Heart left ventricle (tissue), 16 donors: ENCODE measurements around the gene ERFL. TPM values are rescaled to one million over a fixed set of nuclear protein-coding genes. Genes with fewer than 3 reads are reported as not detected.

Experiments
- ATAC-seq, 4 donors: fragments of 200-7000 bp; cut with Tn5 transposase; one replicate each; pipeline ENCODE4 v1.9.1; 2020 to 2022; ENCODE audit warnings: moderate library complexity in 4 of 4, mild to moderate bottlenecking in 3 of 4, moderate number of reproducible peaks in 1 of 4
- DNase-seq, 5 donors: peaks; one replicate each; pipeline ENCODE4 v3.0.0-alpha.2; 2020
- H3K27ac ChIP-seq, 12 donors: fragments of 200-600 bp; sonication (generic) in 4 of 12; one replicate each; pipeline versions ENCODE4 v1.5.0 to v1.8.0; 2016 to 2022; ENCODE audit warnings: mild to moderate bottlenecking in 2 of 12
- H3K27me3 ChIP-seq, 9 donors: fragments of 200-600 bp; sonication (generic) in 2 of 9; one replicate each; pipeline versions ENCODE4 v1.5.1 to v1.8.0; 2016 to 2022; ENCODE audit warnings: mild to moderate bottlenecking in 3 of 9
- H3K36me3 ChIP-seq, 9 donors: fragments of 200-600 bp; sonication (generic) in 2 of 9; one replicate each; pipeline versions ENCODE4 v1.5.0 to v1.8.0; 2018 to 2022; ENCODE audit warnings: mild to moderate bottlenecking in 2 of 9
- H3K4me1 ChIP-seq, 12 donors: fragments of 200-600 bp; sonication (generic) in 4 of 12; one replicate each; pipeline versions ENCODE4 v1.5.0 to v1.8.0; 2016 to 2022; ENCODE audit warnings: mild to moderate bottlenecking in 3 of 12
- H3K4me3 ChIP-seq, 12 donors: fragments of 200-600 bp; sonication (generic) in 4 of 12; one replicate each; pipeline versions ENCODE4 v1.5.0 to v1.8.0; 2017 to 2022; ENCODE audit warnings: mild to moderate bottlenecking in 9 of 12, moderate library complexity in 4 of 12
- H3K9me3 ChIP-seq, 12 donors: fragments of 200-600 bp; sonication (generic) in 4 of 12; one replicate each; pipeline versions ENCODE4 v1.5.0 to v1.8.0; 2016 to 2022; ENCODE audit warnings: mild to moderate bottlenecking in 1 of 12
- POLR2A ChIP-seq, 2 donors: fragments of 450-650 bp; IDR thresholded peaks; one replicate each; pipeline ENCODE4 v1.6.1; 2017; ENCODE audit warnings: antibody characterized with exemption in 2 of 2, mild to moderate bottlenecking in 2 of 2, moderate library complexity in 2 of 2
- WGBS, 4 donors: extraction: QIAGEN DNeasy Blood & Tissue Kit in 2 of 4; methylation state at CpG; one replicate each; pipeline versions ENCODE4 v1.1.5 to v1.1.7; 2013 to 2018; 5-methylcytosine and 5-hydroxymethylcytosine counted together
- intact Hi-C, 10 donors: fragments of 100-400 bp; cut with DNase I; formaldehyde crosslinking; loops; one replicate each; pipeline versions ENCODE4 v1.11.1 to v1.14.2; 2022
- polyA plus RNA-seq, 2 donors: library from polyadenylated mRNA; stranded (reverse); fragments of 200-250 nt; gene quantifications; one replicate each; pipeline ENCODE4 v1.2.3, GENCODE V29; 2013
- total RNA-seq, 9 donors: library from RNA; depleted of rRNA in 2 of 9; stranded (reverse); fragments of >200 nt in 2 of 9; fragmentation: NEBNext Ultra II Directional in 3 of 9; extraction: Animal tissue kit (Norgen Biotek cat#: 25700) in 3 of 9; gene quantifications; one replicate each; pipeline versions ENCODE4 v1.1.0 to v1.2.4, GENCODE V29; 2016 to 2023
- TF ChIP-seq, protein P1 (sequence below), 12 donors: fragments of 200-600 bp; sonication (generic) in 4 of 12; IDR thresholded peaks; one replicate each; pipeline versions ENCODE4 v1.5.0 to v1.8.0; 2018 to 2022; ENCODE audit warnings: antibody characterized with exemption in 12 of 12, mild to moderate bottlenecking in 5 of 12
- donor health status: ischemic (EF 13 %, LVEDD 7.1; RV severe dilation, severe dysfunction).
- donor health status: healthy with polysubstance abuse.
- donor health status: DM: no; HTN: yes; CAD: no.
- donor health status: DM: no; HTN: no; CAD: no.
- donor health status: ischemic (EF 25% LVEDD 6.9; RV normal size, moderate dysfunction).
- donor health status: ischemic (EF 25% LVEDD 5.7; RV mildly dilated, moderate dysfunction).
- donor health status: healthy.
- donor health status: DM: yes; HTN: yes; CAD: no.
- donor health status: ischemic (EF 35%, LVEDD 5.7; RV mildly dilated, moderate dysfunction).
- donor health status: nonischemic (EF 11% LVEDD 7.7; RV severe dilation, severe dysfunction).
- donor health status: DM: yes; HTN: yes; CAD: no.
- donor health status: PGD.
- donor health status: ischemic (EF 29% LVEDD 5.4; RV normal size, mild dysfunction).
- donor health status: nonischemic (EF 23%, LVEDD 6.1; RV moderate dilation, normal function).

ERFL gene
- total and polyA plus RNA-seq, 11 donors: 0.13 TPM; not detected in 10

DNA sequence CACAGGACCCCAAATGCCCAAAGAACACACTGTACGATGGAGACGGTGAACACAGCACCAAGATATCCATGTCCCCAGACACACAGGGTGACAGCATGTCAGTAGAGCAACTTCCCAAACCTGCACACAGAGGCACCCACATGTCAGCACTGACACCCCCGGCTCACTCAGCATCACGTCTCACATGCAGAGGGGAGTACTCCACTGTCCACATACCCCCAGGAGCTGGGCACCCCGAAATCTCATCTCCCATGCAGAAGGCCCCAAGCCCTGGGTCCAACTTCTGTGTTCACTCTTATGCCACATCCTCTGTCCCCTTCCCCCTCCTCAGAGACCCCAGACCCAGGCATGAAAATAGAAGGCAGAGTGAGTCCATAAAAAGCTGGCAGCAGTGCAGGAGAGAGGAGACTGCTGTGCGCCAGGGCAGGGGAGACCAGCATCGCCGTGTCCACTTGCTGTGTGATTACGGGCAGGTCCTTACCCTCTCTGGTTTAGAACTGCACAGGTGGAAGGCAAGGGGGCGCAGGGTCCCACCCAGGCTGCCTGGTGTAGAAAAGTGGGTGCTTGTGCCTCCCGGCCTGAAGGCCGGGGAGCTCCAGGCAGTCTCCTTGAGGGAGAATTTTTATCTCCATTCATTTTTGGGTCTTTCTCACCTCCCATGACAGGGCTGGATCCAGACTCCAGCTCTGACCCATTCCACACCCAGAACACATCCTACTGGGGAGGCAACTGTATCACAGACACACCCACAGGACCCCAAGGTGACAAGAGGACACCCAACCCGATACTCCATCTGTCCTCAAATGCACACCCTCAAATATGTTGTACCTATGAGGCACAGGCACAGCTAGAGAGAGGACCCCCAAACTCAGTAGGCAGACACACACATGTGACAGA, 17.0 kb downstream of the ERFL start:
- no peak overlapping the region for H3K27ac ChIP-seq
- ATAC-seq (no peak), DNase-seq (no peak)
- no peak for TF ChIP-seq POLR2A (IDR thresholded peaks at IDR 0.05)
- TF ChIP-seq, protein P1, sequence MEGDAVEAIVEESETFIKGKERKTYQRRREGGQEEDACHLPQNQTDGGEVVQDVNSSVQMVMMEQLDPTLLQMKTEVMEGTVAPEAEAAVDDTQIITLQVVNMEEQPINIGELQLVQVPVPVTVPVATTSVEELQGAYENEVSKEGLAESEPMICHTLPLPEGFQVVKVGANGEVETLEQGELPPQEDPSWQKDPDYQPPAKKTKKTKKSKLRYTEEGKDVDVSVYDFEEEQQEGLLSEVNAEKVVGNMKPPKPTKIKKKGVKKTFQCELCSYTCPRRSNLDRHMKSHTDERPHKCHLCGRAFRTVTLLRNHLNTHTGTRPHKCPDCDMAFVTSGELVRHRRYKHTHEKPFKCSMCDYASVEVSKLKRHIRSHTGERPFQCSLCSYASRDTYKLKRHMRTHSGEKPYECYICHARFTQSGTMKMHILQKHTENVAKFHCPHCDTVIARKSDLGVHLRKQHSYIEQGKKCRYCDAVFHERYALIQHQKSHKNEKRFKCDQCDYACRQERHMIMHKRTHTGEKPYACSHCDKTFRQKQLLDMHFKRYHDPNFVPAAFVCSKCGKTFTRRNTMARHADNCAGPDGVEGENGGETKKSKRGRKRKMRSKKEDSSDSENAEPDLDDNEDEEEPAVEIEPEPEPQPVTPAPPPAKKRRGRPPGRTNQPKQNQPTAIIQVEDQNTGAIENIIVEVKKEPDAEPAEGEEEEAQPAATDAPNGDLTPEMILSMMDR (IDR thresholded peaks at IDR 0.05): no peak
- intact Hi-C loops: no loop called here
- H3K4me3 ChIP-seq: no peak overlapping the region
- no peaks in the 10 kb centered on the region for H3K9me3 ChIP-seq
- 54 to 65% (median 61%) methylated on average over 13 of the region's 13 CpGs for WGBS, 4 donors
- peaks cover 0 to 14% (median 9%) of the 10 kb centered on the region in 9 donors for H3K36me3 ChIP-seq
- H3K4me1 ChIP-seq: peaks cover 0 to 16% (median 0%) of the 10 kb centered on the region in 12 donors
- H3K27me3 ChIP-seq: peaks cover 14 to 65% (median 38%) of the 10 kb centered on the region in 9 donors

DNA sequence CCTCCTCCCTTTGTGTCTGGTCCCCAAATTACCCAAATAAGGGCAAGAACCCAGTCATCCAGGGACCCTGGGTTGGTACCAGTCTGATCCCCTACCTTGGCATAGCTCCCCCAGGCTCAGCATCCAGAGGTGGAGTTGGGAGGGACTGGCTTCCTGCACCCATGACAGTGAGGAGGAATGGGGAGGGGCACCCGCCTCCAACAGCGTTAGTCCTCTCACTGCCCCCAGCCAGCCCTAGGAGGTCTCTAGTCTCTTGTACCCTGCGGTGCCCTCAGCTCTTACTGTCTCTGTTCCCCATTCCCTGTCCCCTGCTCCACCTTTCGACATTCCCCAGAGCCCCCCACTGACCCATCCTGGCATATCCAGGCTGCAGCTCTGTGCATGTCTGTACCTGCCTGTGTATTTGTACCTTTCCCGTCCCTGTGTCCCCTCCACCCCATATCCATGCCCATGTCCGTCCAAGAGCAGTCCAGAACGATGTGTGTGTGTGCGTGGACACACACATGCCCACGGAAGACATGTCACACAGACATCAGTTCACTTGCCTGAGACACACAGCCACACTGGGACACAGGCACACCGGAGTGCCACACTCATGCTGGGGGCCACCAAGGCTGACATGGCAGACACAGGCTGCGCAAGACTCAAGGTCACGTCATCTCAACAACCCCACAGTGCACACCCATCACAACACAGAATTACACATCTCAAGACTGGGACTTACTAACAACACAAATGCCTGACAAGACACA, 17.8 kb downstream of the ERFL start:
- H3K27ac ChIP-seq: no peak overlapping the region
- TF ChIP-seq POLR2A (IDR thresholded peaks at IDR 0.05): no peak
- TF ChIP-seq, protein P1 (IDR thresholded peaks at IDR 0.05): no peak
- 52 to 60% (median 54%) methylated on average over 12 of the region's 12 CpGs for WGBS, 4 donors
- H3K4me1 ChIP-seq: peaks cover 0 to 16% (median 0%) of the 10 kb centered on the region in 12 donors
- peaks cover 9 to 56% (median 30%) of the 10 kb centered on the region in 9 donors for H3K27me3 ChIP-seq
- no peaks in the 10 kb centered on the region for H3K9me3 ChIP-seq
- intact Hi-C loops: no loop called here
- H3K4me3 ChIP-seq: no peak overlapping the region
- DNase-seq (no peak), ATAC-seq (peak in 1 of 4 donors; percentile 2)
- peaks cover 0 to 23% (median 17%) of the 10 kb centered on the region in 9 donors for H3K36me3 ChIP-seq

DNA sequence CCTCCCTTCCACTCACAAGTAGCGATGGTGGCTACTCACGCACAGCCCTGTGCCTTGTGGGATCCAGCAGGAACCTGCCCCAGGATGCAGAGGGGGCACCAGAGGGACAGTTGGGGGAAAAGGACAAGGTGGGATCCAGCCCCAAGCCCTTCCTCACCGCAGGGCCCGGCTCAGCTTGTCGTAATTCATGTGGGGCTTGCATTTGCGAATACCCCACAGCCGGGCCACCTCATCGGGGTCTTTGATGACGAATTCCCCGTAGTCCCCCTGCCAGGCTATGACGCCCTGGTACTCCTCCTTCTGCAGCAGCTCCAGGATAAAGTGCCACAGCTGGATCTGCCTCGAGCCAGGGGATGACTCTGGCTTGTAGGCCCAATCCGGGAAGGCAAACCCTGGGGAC, 18.5 kb downstream of the ERFL start:
- Histone ChIP-seq H3K27me3 (peaks cover 9 to 51% (median 26%) of the 10 kb centered on the region in 9 donors), H3K9me3 (no peaks in the 10 kb centered on the region), H3K4me3 (no peak overlapping the region), H3K4me1 (peaks cover 0 to 11% (median 0%) of the 10 kb centered on the region in 12 donors), H3K27ac (no peak overlapping the region), H3K36me3 (peaks cover 0 to 30% (median 24%) of the 10 kb centered on the region in 9 donors)
- ATAC-seq (no peak), DNase-seq (no peak)
- 43 to 49% (median 46%) methylated on average over 11 to 13 of the region's 13 CpGs for WGBS, 4 donors
- intact Hi-C loops: no loop called here
- no peak for TF ChIP-seq POLR2A (IDR thresholded peaks at IDR 0.05)

DNA sequence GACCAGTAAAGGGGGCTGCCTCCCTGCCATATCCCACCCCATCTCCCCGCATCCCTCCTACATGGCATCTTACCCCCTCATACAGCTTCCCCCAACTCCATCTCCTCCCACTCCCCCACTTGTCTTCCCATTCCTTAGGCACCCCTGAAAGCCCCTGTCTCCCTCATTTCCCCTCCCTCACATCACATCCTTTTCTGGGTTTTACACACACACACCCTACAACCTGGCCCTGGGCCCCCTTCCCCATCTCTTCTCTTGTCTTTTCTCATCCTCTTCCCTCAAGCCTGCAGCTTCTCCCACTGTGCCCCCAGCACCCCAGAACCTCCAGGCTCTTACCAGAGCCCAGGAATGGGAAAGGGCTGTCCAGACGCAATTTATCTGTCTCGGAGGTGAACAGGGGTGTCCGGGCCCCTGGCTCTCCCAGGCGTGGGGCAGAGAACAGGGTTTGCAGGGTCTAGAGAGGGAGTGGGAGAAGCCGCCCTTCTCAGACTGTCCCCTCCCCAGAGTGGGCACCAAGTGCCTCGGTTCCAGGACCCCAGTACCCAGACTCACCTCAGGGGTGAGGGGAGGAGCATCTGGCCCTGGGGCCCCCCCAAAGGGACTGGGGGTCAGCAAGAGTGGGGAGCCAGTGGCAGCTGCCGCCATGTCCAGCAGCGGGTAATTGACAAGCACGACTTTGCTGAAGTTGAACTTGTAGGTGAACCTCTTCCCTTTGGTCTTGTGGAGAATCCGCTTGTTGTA, 19.4 kb downstream of the ERFL start:
- ATAC-seq (no peak), DNase-seq (no peak)
- Histone ChIP-seq H3K9me3 (no peaks in the 10 kb centered on the region), H3K27ac (no peak overlapping the region), H3K4me1 (peaks cover 0 to 11% (median 0%) of the 10 kb centered on the region in 12 donors), H3K36me3 (peaks cover 0 to 38% (median 32%) of the 10 kb centered on the region in 9 donors), H3K4me3 (no peak overlapping the region), H3K27me3 (peaks cover 9 to 45% (median 23%) of the 10 kb centered on the region in 9 donors)
- intact Hi-C loops: no loop called here
- TF ChIP-seq, protein P1 (IDR thresholded peaks at IDR 0.05): no peak
- no peak for TF ChIP-seq POLR2A (IDR thresholded peaks at IDR 0.05)
- 72 to 82% (median 78%) methylated on average over 10 to 11 of the region's 11 CpGs for WGBS, 4 donors
